Measurements from ENCODE around the gene BTLA. TPM values are rescaled to one million over a fixed set of nuclear protein-coding genes. Genes with fewer than 3 reads are reported as not detected.

Gene BTLA
- total RNA-seq, 2 experiments from 2014 or later = 7.3 to 7.7 TPM

DNA sequence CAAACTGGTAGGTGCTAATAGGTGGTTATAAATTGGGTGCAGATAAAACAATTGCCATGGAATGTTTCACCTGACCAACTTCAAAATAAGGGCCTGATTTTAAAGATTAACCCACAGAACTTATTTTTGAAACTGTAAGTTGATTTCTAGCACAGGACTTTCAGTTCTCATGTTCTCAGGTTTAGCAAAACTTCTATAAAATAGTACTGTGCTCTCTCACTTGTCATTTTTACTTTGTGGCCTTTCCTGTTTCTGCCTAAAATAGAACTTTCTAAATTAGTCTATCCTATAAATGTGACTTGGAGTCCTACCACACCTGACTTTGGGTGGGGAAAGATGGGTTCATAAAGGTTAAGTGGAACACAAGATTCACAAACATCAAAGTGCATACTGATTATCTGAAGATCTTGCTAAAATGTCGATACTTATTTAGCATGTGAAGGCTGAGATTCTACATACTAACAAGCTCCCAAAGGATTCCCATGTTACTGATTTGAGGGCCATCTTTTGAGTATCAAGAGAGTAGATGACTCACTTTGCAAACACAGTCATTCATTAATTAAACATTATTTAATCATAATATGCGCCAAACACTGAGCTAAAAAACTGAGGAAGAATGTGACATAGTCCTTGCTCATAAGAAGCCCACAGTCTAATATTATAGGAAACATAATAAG, 38.6 kb downstream of the BTLA start:
- Histone ChIP-seq H2AFZ (ENCODE audit: low read length) (no peak overlapping the region), H4K20me1 (ENCODE audit: insufficient read depth, low read length) (no peaks in the 10 kb centered on the region), H3K27ac (ENCODE audit: low read depth, low read length, poor library complexity, severe bottlenecking) (peak overlapping the region; percentile 14), H3K9me3 (ENCODE audit: low read length) (no peaks in the 10 kb centered on the region), H3K4me1 (ENCODE audit: insufficient read depth, low read length, poor library complexity, severe bottlenecking) (peaks cover 37% of the 10 kb centered on the region), H3K36me3 (ENCODE audit: insufficient read depth, low read length) (peaks cover 9% of the 10 kb centered on the region; the same call in 1 of the 2 replicates), H3K4me3 (ENCODE audit: low read depth, low read length, poor library complexity, severe bottlenecking) (no peak overlapping the region), H3K4me2 (ENCODE audit: low read length) (0 out of 2 replicates have a peak overlapping the region, but pooled peaks have one; percentile 27), H3K79me2 (ENCODE audit: insufficient read depth, low read depth, low read length) (no peaks in the 10 kb centered on the region), H3K9me2 (ENCODE audit: insufficient read depth, low read length) (no peaks in the 10 kb centered on the region)
- no TSS peak for BruUV-seq (replicated peaks)
- peak; percentile 25 for DNase-seq (ENCODE audit: low spot score)
- intact Hi-C loops (cut with micrococcal nuclease; ENCODE audit: unreplicated experiment) = no loop called here
- ChIA-PET POLR2A (interaction anchor here (0.7 kb wide), 2 partner anchors 24 to 108 kb away, joined by 3 to 4 read pairs; no protein-coding TSS in a partner anchor), CTCF (ENCODE audit: unreplicated experiment) (interaction anchor here (0.6 kb wide), 1 partner anchor 39 kb away, joined by 3 read pairs; the partner anchor contains the start of gene BTLA)
- TF ChIP-seq, protein P1, sequence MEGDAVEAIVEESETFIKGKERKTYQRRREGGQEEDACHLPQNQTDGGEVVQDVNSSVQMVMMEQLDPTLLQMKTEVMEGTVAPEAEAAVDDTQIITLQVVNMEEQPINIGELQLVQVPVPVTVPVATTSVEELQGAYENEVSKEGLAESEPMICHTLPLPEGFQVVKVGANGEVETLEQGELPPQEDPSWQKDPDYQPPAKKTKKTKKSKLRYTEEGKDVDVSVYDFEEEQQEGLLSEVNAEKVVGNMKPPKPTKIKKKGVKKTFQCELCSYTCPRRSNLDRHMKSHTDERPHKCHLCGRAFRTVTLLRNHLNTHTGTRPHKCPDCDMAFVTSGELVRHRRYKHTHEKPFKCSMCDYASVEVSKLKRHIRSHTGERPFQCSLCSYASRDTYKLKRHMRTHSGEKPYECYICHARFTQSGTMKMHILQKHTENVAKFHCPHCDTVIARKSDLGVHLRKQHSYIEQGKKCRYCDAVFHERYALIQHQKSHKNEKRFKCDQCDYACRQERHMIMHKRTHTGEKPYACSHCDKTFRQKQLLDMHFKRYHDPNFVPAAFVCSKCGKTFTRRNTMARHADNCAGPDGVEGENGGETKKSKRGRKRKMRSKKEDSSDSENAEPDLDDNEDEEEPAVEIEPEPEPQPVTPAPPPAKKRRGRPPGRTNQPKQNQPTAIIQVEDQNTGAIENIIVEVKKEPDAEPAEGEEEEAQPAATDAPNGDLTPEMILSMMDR (conservative IDR thresholded peaks at IDR 0.05; ENCODE audit: low read length) = no peak
- no peak for TF ChIP-seq EZH2phosphoT487 (IDR thresholded peaks at IDR 0.05; ENCODE audit: borderline replicate concordance, low read depth, low read length)

DNA sequence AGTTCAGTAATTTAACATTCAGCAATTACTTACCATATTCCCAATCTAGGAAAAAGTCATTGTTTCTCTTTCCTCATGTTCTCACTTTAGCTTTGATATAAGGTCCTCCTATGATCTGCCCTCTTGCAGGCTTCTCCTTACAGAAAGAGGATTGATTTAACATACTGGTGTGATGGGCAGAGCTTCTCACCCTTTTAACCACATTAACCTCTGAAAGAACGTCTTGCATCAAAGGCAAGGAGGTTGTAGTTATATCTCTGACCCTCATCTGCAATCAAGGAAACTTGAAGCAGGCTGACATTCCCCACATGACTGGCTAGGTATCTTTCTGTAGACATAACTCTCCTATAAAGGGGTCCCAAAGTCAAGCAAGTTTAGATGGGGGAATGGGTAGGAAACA, 39.5 kb downstream of the BTLA start:
- Histone ChIP-seq H2AFZ (ENCODE audit: low read length) (no peak overlapping the region), H4K20me1 (ENCODE audit: insufficient read depth, low read length) (no peaks in the 10 kb centered on the region), H3K36me3 (ENCODE audit: insufficient read depth, low read length) (0 out of 2 replicates have a peak, but pooled peaks cover under 1% of the 10 kb centered on the region), H3K9me2 (ENCODE audit: insufficient read depth, low read length) (no peaks in the 10 kb centered on the region), H3K4me3 (ENCODE audit: low read depth, low read length, poor library complexity, severe bottlenecking) (no peak overlapping the region), H3K4me2 (ENCODE audit: low read length) (no peak overlapping the region), H3K79me2 (ENCODE audit: insufficient read depth, low read depth, low read length) (no peaks in the 10 kb centered on the region), H3K9me3 (ENCODE audit: low read length) (no peaks in the 10 kb centered on the region), H3K4me1 (ENCODE audit: insufficient read depth, low read length, poor library complexity, severe bottlenecking) (peaks cover 30% of the 10 kb centered on the region), H3K27ac (ENCODE audit: low read depth, low read length, poor library complexity, severe bottlenecking) (no peak overlapping the region)
- intact Hi-C loops (cut with micrococcal nuclease; ENCODE audit: unreplicated experiment) = no loop called here
- ChIA-PET CTCF (ENCODE audit: unreplicated experiment) (no interaction called here), POLR2A (interaction anchor here (0.6 to 1.3 kb wide), 3 partner anchors 9 to 312 kb away, joined by 4 to 5 read pairs (median 4); no protein-coding TSS in a partner anchor)
- BruUV-seq (replicated peaks) = no TSS peak
- TF ChIP-seq, protein P1 (conservative IDR thresholded peaks at IDR 0.05; ENCODE audit: low read length) = no peak
- no peak for TF ChIP-seq EZH2phosphoT487 (IDR thresholded peaks at IDR 0.05; ENCODE audit: borderline replicate concordance, low read depth, low read length)
- DNase-seq (ENCODE audit: low spot score) = no peak

DNA sequence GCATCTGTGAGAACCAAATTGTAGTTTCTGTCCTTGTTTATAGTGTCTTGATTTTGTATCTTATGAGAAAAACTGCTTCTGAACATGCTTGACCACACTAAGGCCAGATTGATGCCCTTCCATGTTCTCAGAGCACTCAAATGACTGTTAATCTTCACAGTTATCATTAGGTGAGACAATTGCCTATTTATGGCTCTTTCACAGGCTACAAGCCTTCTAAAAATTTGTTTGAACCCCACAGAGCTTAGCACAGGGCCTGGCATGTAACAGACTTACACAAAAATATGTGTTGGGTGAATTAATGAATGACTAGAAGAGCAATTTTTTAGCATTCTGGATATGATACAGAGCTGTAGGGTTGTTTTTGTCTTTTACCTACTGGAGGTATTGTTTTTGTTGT, 43.1 kb downstream of the BTLA start:
- Histone ChIP-seq H3K9me2 (ENCODE audit: insufficient read depth, low read length) (no peaks in the 10 kb centered on the region), H3K36me3 (ENCODE audit: insufficient read depth, low read length) (no peaks in the 10 kb centered on the region), H3K4me3 (ENCODE audit: low read depth, low read length, poor library complexity, severe bottlenecking) (no peak overlapping the region), H3K4me1 (ENCODE audit: insufficient read depth, low read length, poor library complexity, severe bottlenecking) (peaks cover 13% of the 10 kb centered on the region), H3K27ac (ENCODE audit: low read depth, low read length, poor library complexity, severe bottlenecking) (no peak overlapping the region), H2AFZ (ENCODE audit: low read length) (no peak overlapping the region), H3K9me3 (ENCODE audit: low read length) (no peaks in the 10 kb centered on the region), H3K4me2 (ENCODE audit: low read length) (no peak overlapping the region), H3K79me2 (ENCODE audit: insufficient read depth, low read depth, low read length) (no peaks in the 10 kb centered on the region), H4K20me1 (ENCODE audit: insufficient read depth, low read length) (no peaks in the 10 kb centered on the region)
- no TSS peak for BruUV-seq (replicated peaks)
- DNase-seq (ENCODE audit: low spot score) = no peak
- ChIA-PET POLR2A (interaction anchor here (1.1 kb wide), 1 partner anchor 162 kb away, joined by 3 read pairs; the partner anchor contains the start of gene SLC9C1), CTCF (ENCODE audit: unreplicated experiment) (no interaction called here)
- TF ChIP-seq EZH2phosphoT487 (IDR thresholded peaks at IDR 0.05; ENCODE audit: borderline replicate concordance, low read depth, low read length) = no peak
- TF ChIP-seq, protein P1 (conservative IDR thresholded peaks at IDR 0.05; ENCODE audit: low read length) = no peak
- intact Hi-C loops (cut with micrococcal nuclease; ENCODE audit: unreplicated experiment) = no loop called here
